Uterus (tissue), 2 donors: ENCODE data around the gene GPR78.

Source experiments
- CTCF ChIP-seq, 4 experiments: fragments of 200-600 bp in 2 of 4; fragments of 450-650 bp in 2 of 4; sonication (generic) in 2 of 4; IDR thresholded peaks; one replicate each; pipeline ENCODE4 v1.5.1; 2016 to 2019; ENCODE audit warnings: antibody characterized with exemption in 4 of 4, mild to moderate bottlenecking in 2 of 4, moderate library complexity in 1 of 4
- POLR2A ChIP-seq, 2 donors: fragments of 450-650 bp; IDR thresholded peaks; one replicate each; pipeline ENCODE4 v1.6.1; 2016; ENCODE audit warnings: antibody characterized with exemption in 2 of 2, mild to moderate bottlenecking in 1 of 2, moderate library complexity in 1 of 2

GRCh38 chr4:8552024-8552423, 28.2 kb upstream of the GPR78 start:
- TF ChIP-seq POLR2A (IDR thresholded peaks at IDR 0.05) (no peak), CTCF (IDR thresholded peaks at IDR 0.05) (no peak)
